ENCODE measurements around the gene ZNF827. TPM values are rescaled to one million over a fixed set of nuclear protein-coding genes. Genes with fewer than 3 reads are reported as not detected.

ZNF827 gene
- total and polyA plus RNA-seq, 2 of the 8 experiments (the other 6 are each of a cell fraction or from before 2014, with no cell fraction given): 25.3 to 26.2 TPM

DNA sequence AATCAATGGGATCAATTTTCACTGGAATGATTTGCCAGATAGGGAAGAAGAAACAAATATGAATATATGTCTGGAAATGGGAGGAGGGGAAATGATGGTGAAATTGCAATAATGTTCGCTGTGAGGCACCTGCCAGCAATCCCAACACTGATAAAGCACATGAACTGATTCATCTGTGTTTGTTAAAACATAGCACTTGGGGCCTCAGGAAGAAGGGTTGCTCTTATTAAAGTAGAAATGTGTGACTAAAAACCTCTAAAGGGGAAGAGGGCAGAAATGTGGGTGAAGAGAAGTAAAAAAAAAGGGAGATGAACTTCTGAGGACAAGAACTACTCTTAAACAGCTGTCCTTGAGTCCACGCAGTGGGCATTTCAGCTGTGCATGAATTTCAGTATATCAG, 157.3 kb downstream of the ZNF827 start:
- DNase-seq (ENCODE audit: low read depth in 1 of 2, low spot score in 2 of 2) (no peak), FAIRE-seq (no peak)
- no peak overlapping the region for H3K4me3 ChIP-seq (ENCODE audit: extremely low read depth in 1 of 4, insufficient read depth in 2 of 4, low read depth in 3 of 4, low read length in 4 of 4)
- no peak overlapping the region for H3K4me2 ChIP-seq (ENCODE audit: insufficient read depth in 1 of 2, low read depth in 2 of 2, low read length in 2 of 2)
- ChIA-PET POLR2A (ENCODE audit: partially characterized antibody) (no interaction called here), CTCF (ENCODE audit: partially characterized antibody) (interaction anchor here (2.8 kb wide), 1 partner anchor 107 kb away, joined by 8 read pairs; no protein-coding TSS in a partner anchor)
- no peak overlapping the region for H4K5ac ChIP-seq (ENCODE audit: insufficient read length, low read depth, low read length)
- peaks cover 0 to 13% (median 6%) of the 10 kb centered on the region in 4 experiments; a peak in 4 of 8 replicates for H3K36me3 ChIP-seq (ENCODE audit: control insufficient read depth in 2 of 4, insufficient read depth in 4 of 4, low read length in 3 of 4)
- H2BK15ac ChIP-seq (ENCODE audit: low read length): no peak overlapping the region
- no peak overlapping the region for H3K14ac ChIP-seq (ENCODE audit: insufficient read length)
- no peak overlapping the region for H3K23ac ChIP-seq (ENCODE audit: insufficient read length)
- no peak overlapping the region for H3K56ac ChIP-seq (replicated peaks; ENCODE audit: insufficient read length, low read depth, low read length)
- H2BK5ac ChIP-seq (ENCODE audit: low read depth, low read length): no peak overlapping the region
- no peak overlapping the region for H3K27ac ChIP-seq (ENCODE audit: low read depth, low read length)
- H3K4ac ChIP-seq (replicated peaks; ENCODE audit: insufficient read length, low read depth, low read length): no peak overlapping the region
- H3K27me3 ChIP-seq (replicated peaks in 1 of 4; ENCODE audit: control insufficient read depth in 3 of 4, extremely low read depth in 1 of 4, insufficient read depth in 3 of 4, low read length in 3 of 4): no peaks in the 10 kb centered on the region
- H3K79me1 ChIP-seq (ENCODE audit: low read depth, low read length): no peaks in the 10 kb centered on the region
- H3K18ac ChIP-seq (ENCODE audit: extremely low read depth, low read length): no peak overlapping the region
- H3K9ac ChIP-seq (replicated peaks in 1 of 4; ENCODE audit: extremely low read depth in 1 of 4, low read depth in 3 of 4, low read length in 3 of 4): no peak overlapping the region
- no peaks in the 10 kb centered on the region for H3K23me2 ChIP-seq (ENCODE audit: low read depth, low read length)
- H4K8ac ChIP-seq (ENCODE audit: extremely low read depth, insufficient read depth, low read length): no peak overlapping the region
- H4K20me1 ChIP-seq (replicated peaks in 1 of 2; ENCODE audit: control insufficient read depth in 1 of 2, insufficient read depth in 2 of 2, low read length in 2 of 2): no peaks in the 10 kb centered on the region
- H2AK5ac ChIP-seq (ENCODE audit: low read depth, low read length): no peak overlapping the region
- no peak overlapping the region for H2BK12ac ChIP-seq (ENCODE audit: low read depth, low read length)
- peaks cover 0 to 5% (median 4%) of the 10 kb centered on the region in 4 experiments; a peak in 3 of 7 replicates for H3K4me1 ChIP-seq (replicated peaks in 1 of 4; ENCODE audit: control insufficient read depth in 3 of 4, insufficient read depth in 4 of 4, low read length in 3 of 4)
- no peak overlapping the region for H2BK120ac ChIP-seq (replicated peaks; ENCODE audit: low read depth, low read length)
- no peak overlapping the region for H2BK20ac ChIP-seq (ENCODE audit: low read length)
- no peak overlapping the region for H4K91ac ChIP-seq (replicated peaks; ENCODE audit: insufficient read length, low read length)
- 91% methylated on average over 2 of the region's 2 CpGs; no CpG with 5 or more reads in 1 of the 2 experiments for WGBS, 2 experiments (ENCODE audit: extremely low coverage in 1 of 2, insufficient coverage in 1 of 2, insufficient read length in 1 of 2, insufficient replicate concordance in 2 of 2, low coverage in 1 of 2, low lambda C conversion rate in 2 of 2, missing lambda C conversion rate in 1 of 2)
- no peaks in the 10 kb centered on the region; a peak in 1 of 4 replicates for H3K9me3 ChIP-seq (ENCODE audit: insufficient read depth in 2 of 2, low read depth in 1 of 2, low read length in 1 of 2)
- no peak overlapping the region for H2AFZ ChIP-seq (ENCODE audit: low read length)
- H3K79me2 ChIP-seq (ENCODE audit: control insufficient read depth in 1 of 2, insufficient read depth in 2 of 2, low read length in 2 of 2): no peaks in the 10 kb centered on the region
- no peak for TF ChIP-seq CHD2 (IDR thresholded peaks at IDR 0.05; ENCODE audit: low read length)
- TF ChIP-seq TCF12 (IDR thresholded peaks at IDR 0.05; ENCODE audit: low read depth, low read length): no peak
- TF ChIP-seq SIRT6 (IDR thresholded peaks at IDR 0.05; ENCODE audit: low read length): no peak
- no peak for TF ChIP-seq SIN3A (conservative IDR thresholded peaks at IDR 0.05 in 1 of 2, IDR thresholded peaks at IDR 0.05 in 1 of 2; ENCODE audit: low read depth in 1 of 2, low read length in 2 of 2)
- TF ChIP-seq TEAD4 (IDR thresholded peaks at IDR 0.05; ENCODE audit: low read depth, low read length): no peak
- no peak for TF ChIP-seq GABPA (IDR thresholded peaks at IDR 0.05; ENCODE audit: borderline replicate concordance, insufficient read depth, low read length)
- TF ChIP-seq, protein P1, sequence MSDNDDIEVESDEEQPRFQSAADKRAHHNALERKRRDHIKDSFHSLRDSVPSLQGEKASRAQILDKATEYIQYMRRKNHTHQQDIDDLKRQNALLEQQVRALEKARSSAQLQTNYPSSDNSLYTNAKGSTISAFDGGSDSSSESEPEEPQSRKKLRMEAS (IDR thresholded peaks at IDR 0.05): no peak
- TF ChIP-seq, protein P2, sequence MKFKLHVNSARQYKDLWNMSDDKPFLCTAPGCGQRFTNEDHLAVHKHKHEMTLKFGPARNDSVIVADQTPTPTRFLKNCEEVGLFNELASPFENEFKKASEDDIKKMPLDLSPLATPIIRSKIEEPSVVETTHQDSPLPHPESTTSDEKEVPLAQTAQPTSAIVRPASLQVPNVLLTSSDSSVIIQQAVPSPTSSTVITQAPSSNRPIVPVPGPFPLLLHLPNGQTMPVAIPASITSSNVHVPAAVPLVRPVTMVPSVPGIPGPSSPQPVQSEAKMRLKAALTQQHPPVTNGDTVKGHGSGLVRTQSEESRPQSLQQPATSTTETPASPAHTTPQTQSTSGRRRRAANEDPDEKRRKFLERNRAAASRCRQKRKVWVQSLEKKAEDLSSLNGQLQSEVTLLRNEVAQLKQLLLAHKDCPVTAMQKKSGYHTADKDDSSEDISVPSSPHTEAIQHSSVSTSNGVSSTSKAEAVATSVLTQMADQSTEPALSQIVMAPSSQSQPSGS (IDR thresholded peaks at IDR 0.05; ENCODE audit: low read length): no peak
- TF ChIP-seq RFX5 (IDR thresholded peaks at IDR 0.05; ENCODE audit: borderline replicate concordance, low read depth, low read length): no peak
- no peak for TF ChIP-seq HDAC6 (IDR thresholded peaks at IDR 0.05; ENCODE audit: low read depth, low read length)
- no peak for TF ChIP-seq HDAC2 (IDR thresholded peaks at IDR 0.05; ENCODE audit: borderline replicate concordance in 1 of 2, low read depth in 2 of 2, low read length in 2 of 2)
- no peak for TF ChIP-seq RBBP5 (IDR thresholded peaks at IDR 0.05; ENCODE audit: borderline replicate concordance, low read depth, low read length)

All from H1 (cell line).